Glutamatergic neuron (in vitro differentiated cells): ENCODE data around the gene TP53I13. TPM values are rescaled to one million over a fixed set of nuclear protein-coding genes. Genes with fewer than 3 reads are reported as not detected.

Source experiments
- DNase-seq: peaks from one replicate; pipeline ENCODE4 v3.0.0; 2022
- H3K27ac Mint-ChIP-seq: one replicate; pipeline ENCODE4 v1.8.0; 2020; ENCODE audit warnings: mild to moderate bottlenecking, mixed read lengths, inconsistent platforms; ENCODE audit not compliant: unreplicated experiment
- H3K27me3 Mint-ChIP-seq: one replicate; pipeline ENCODE4 v1.8.0; 2020; ENCODE audit warnings: mild to moderate bottlenecking, moderate library complexity, mixed read lengths, inconsistent platforms; ENCODE audit not compliant: unreplicated experiment
- H3K36me3 Mint-ChIP-seq: one replicate; pipeline ENCODE4 v1.8.0; 2020; ENCODE audit warnings: mild to moderate bottlenecking, mixed read lengths, inconsistent platforms; ENCODE audit not compliant: unreplicated experiment
- H3K4me1 Mint-ChIP-seq: one replicate; pipeline ENCODE4 v1.8.0; 2020; ENCODE audit warnings: mild to moderate bottlenecking, low read depth, mixed read lengths, inconsistent platforms; ENCODE audit not compliant: unreplicated experiment
- H3K4me3 Mint-ChIP-seq: one replicate; pipeline ENCODE4 v1.8.0; 2020; ENCODE audit warnings: mild to moderate bottlenecking, mixed read lengths, inconsistent platforms; ENCODE audit not compliant: unreplicated experiment
- H3K9me3 Mint-ChIP-seq: one replicate; pipeline ENCODE4 v1.8.0; 2020; ENCODE audit warnings: mild to moderate bottlenecking, moderate library complexity, mixed read lengths, inconsistent platforms; ENCODE audit not compliant: unreplicated experiment
- CTCF ChIP-seq: fragments of 200-600 bp; sonication (generic); IDR thresholded peaks from one replicate; pipeline ENCODE4 v1.5.0; 2021; ENCODE audit not compliant: partially characterized antibody, unreplicated experiment
- total RNA-seq: library from RNA; stranded (reverse); fragmentation: NEBNext Ultra II Directional; extraction: Animal tissue kit (Norgen Biotek cat#: 25700); gene quantifications from one replicate; pipeline ENCODE4 v1.2.1, GENCODE V29; 2021; ENCODE audit not compliant: unreplicated experiment

TP53I13 gene
- total RNA-seq, 1 donor from 2014 or later, result 14.3 TPM

GRCh38 chr17:29561554-29562517, 6.7 kb upstream of the TP53I13 start:
- Mint-ChIP-seq H3K27me3 (peaks cover 7% of the 10 kb centered on the region), H3K9me3 (peaks cover 11% of the 10 kb centered on the region), H3K36me3 (no peaks in the 10 kb centered on the region), H3K27ac (peak overlapping the region; percentile 33), H3K4me1 (peaks cover 20% of the 10 kb centered on the region), H3K4me3 (no peak overlapping the region)
- TF ChIP-seq CTCF, result no peak
- no peak for DNase-seq

DNA sequence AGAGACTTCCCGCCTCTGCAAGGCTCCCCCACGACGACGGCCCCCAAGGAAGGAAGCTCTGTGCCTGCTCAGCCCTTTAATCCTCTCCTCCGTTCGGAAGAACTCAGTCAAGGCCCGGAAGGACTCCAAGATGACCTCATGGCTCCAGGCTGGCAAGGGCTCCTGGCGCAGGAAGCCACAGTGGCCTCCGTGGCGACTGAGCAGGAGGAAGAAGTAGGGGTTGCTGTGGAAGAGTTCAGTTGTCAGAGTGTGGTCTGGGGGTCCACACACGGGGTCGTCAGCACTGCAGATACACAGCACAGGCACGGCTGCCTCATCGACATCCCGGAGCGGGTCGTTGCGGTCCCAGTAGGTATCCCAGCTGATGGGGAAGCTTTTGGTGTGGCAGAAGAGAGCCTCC, 5.9 kb upstream of the TP53I13 start:
- Mint-ChIP-seq H3K36me3 (no peaks in the 10 kb centered on the region), H3K9me3 (peaks cover 11% of the 10 kb centered on the region), H3K4me1 (peaks cover 20% of the 10 kb centered on the region), H3K4me3 (no peak overlapping the region), H3K27ac (peak overlapping the region; percentile 33), H3K27me3 (peaks cover 7% of the 10 kb centered on the region)
- no peak for DNase-seq
- no peak for TF ChIP-seq CTCF

DNA sequence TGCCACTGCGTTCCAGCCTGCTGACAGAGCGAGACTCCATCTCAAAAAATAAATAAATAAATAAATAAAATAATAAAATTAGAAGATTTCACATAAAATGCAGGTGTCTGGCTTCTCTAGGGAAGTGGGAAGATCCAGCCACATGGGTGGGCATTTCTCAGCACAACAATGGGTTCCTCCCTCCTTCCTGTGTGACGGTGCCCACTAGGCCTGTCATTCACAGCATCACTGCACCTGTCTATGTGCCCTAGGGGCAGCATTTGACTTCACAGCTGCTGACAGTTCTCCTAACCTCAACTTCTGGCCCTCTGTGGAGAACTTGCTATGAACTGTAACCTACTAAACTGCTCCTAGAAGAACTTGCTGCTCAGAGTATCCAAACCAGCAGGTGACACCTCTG, 4.7 kb upstream of the TP53I13 start:
- H3K9me3 Mint-ChIP-seq, result peaks cover 11% of the 10 kb centered on the region
- H3K4me3 Mint-ChIP-seq, result no peak overlapping the region
- H3K27me3 Mint-ChIP-seq, result peaks cover 10% of the 10 kb centered on the region
- no peaks in the 10 kb centered on the region for H3K36me3 Mint-ChIP-seq
- no peak for TF ChIP-seq CTCF
- no peak for DNase-seq
- peaks cover 22% of the 10 kb centered on the region for H3K4me1 Mint-ChIP-seq
- no peak overlapping the region for H3K27ac Mint-ChIP-seq

DNA sequence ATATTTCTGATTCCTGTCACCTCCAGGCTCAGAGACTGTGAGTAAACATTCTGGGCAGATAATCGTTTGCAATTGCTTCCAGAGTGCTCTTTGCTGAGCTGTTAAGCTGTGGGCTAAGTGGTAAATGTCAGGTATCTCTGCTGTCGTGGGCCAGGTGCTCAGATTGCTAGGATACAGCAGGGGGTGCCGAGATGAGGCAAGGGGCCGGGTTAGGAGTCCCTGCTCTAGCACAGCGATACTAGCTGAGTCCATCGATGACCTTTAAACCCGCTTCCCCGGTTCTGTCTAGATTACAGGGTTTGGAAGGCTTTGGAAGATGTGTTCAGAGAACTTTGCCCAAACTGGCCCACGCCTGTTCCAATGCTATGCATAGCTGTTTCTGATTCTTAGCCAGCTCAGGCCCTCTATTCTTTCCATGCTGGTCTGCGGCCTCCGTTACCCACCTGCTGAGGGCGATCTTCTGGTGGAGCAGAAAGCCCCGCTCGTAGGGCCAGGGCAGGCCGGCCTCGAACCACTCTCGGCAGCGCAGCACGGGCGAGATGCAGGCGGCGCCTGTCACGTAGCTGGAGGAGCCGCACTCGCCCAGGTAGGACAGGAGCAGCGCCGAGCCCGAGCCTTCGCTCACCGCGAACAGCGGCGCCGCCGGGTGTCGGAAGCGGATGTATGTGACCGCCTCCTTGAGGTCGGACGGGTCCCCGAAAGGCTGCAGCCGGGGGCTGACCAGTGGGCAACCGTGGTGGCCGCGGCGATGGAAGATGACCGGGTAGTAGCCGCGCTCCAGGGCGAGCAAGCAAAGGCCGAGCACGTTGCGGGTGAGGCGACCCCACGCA, 2.6 kb upstream of the TP53I13 start:
- Mint-ChIP-seq H3K36me3 (no peaks in the 10 kb centered on the region), H3K4me3 (peak overlapping the region; percentile 59), H3K27ac (no peak overlapping the region), H3K4me1 (peaks cover 20% of the 10 kb centered on the region), H3K27me3 (peaks cover 15% of the 10 kb centered on the region), H3K9me3 (peaks cover 5% of the 10 kb centered on the region)
- no peak for DNase-seq
- no peak for TF ChIP-seq CTCF
